ENCODE measurements around the gene BCHE.

DNA sequence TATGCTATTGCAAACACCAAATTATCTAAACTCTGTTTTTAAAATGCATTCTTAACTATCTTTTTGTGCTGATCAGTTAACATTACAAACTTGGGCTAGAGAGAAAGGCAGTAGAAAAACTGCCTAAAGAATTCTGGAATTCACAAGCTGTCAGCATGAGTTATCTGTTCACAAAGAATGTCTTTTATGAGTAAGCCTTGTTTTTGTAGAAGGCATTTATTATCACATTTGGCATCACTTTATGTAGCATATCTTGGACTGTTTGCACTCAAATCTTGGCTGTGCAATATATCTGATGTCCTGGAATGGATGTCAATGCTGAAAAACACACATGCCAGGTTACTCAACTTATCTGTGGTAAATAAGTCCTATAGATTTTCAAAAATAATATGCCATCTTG lies 15.5 kb upstream of the BCHE start:
- TF ChIP-seq, protein P1, sequence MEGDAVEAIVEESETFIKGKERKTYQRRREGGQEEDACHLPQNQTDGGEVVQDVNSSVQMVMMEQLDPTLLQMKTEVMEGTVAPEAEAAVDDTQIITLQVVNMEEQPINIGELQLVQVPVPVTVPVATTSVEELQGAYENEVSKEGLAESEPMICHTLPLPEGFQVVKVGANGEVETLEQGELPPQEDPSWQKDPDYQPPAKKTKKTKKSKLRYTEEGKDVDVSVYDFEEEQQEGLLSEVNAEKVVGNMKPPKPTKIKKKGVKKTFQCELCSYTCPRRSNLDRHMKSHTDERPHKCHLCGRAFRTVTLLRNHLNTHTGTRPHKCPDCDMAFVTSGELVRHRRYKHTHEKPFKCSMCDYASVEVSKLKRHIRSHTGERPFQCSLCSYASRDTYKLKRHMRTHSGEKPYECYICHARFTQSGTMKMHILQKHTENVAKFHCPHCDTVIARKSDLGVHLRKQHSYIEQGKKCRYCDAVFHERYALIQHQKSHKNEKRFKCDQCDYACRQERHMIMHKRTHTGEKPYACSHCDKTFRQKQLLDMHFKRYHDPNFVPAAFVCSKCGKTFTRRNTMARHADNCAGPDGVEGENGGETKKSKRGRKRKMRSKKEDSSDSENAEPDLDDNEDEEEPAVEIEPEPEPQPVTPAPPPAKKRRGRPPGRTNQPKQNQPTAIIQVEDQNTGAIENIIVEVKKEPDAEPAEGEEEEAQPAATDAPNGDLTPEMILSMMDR (IDR thresholded peaks at IDR 0.05; ENCODE audit: poor library complexity): no peak
- no peak for TF ChIP-seq EZH2 (IDR thresholded peaks at IDR 0.05; ENCODE audit: borderline replicate concordance)

Measured in hepatocyte (in vitro differentiated cells).